ENCODE data around the gene GSTO2.

The GSTO2 gene

GRCh38 chr10:104331208-104331838 lies 62.3 kb downstream of the GSTO2 start:
- no peaks in the 10 kb centered on the region for H3K36me3 Mint-ChIP-seq
- H3K4me3 Mint-ChIP-seq = no peak overlapping the region

DNA sequence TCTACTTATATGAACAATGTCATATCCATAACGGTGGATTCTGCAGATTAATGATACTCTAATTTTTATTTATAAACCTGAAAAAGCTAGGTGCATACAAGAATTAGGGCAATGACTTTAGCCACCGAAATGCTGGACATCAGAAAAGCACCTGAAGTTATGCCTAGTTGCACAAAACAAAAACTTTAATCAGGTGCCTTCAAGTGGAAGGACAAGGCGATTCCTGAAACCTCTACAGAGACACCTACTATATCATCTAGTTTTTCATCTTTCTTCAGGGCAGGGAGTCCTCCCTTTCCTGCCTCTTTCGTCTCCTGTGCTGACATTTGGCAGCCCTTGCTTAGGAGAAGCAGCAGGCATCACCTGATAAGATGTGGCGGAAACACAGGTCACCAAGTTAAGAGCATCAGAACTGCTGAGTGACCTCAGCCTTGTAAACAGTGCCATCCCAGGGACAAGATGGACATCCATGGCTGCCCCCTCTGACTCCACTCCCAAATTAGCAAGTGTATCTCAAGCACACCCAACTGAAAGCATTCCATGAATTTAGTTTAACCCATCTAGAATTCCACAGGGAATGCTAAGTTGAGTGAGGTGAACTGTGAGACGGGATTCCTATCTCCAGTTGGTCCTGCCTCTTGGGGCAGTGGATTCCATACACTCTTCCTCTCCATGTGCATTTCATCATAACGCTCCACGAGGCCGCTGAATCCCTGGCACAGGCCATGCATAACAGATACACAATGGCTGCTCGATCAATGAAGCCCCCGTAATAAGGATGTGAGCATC lies 63.5 kb downstream of the GSTO2 start:
- ATAC-seq = no peak
- Mint-ChIP-seq H3K27me3 (no peaks in the 10 kb centered on the region), H3K9me3 (no peaks in the 10 kb centered on the region), H3K27ac (no peak overlapping the region), H3K36me3 (no peaks in the 10 kb centered on the region), H3K4me1 (peaks cover 86% of the 10 kb centered on the region), H3K4me3 (no peak overlapping the region)

More at GRCh38 chr10:104331208-104331838, 62.3 kb downstream of the GSTO2 start:
- no peaks in the 10 kb centered on the region for H3K27me3 Mint-ChIP-seq
- no peak for ATAC-seq
- H3K9me3 Mint-ChIP-seq = no peaks in the 10 kb centered on the region
- H3K4me1 Mint-ChIP-seq = peaks cover 90% of the 10 kb centered on the region
- H3K27ac Mint-ChIP-seq = peak overlapping the region; percentile 48

- Mint-ChIP-seq H3K27ac (peak overlapping the region; percentile 9), H3K9me3 (no peaks in the 10 kb centered on the region), H3K4me1 (peaks cover 79% of the 10 kb centered on the region), H3K27me3 (no peaks in the 10 kb centered on the region), H3K4me3 (no peak overlapping the region), H3K36me3 (no peaks in the 10 kb centered on the region)
- ATAC-seq = no peak
Observed at GRCh38 chr10:104333032-104333727, 64.2 kb downstream of the GSTO2 start.

GRCh38 chr10:104333728-104334373 lies 64.9 kb downstream of the GSTO2 start:
- Mint-ChIP-seq H3K27ac (peak overlapping the region; percentile 9), H3K27me3 (no peaks in the 10 kb centered on the region), H3K36me3 (no peaks in the 10 kb centered on the region), H3K4me3 (no peak overlapping the region), H3K4me1 (peaks cover 73% of the 10 kb centered on the region), H3K9me3 (no peaks in the 10 kb centered on the region)
- ATAC-seq = no peak

DNA sequence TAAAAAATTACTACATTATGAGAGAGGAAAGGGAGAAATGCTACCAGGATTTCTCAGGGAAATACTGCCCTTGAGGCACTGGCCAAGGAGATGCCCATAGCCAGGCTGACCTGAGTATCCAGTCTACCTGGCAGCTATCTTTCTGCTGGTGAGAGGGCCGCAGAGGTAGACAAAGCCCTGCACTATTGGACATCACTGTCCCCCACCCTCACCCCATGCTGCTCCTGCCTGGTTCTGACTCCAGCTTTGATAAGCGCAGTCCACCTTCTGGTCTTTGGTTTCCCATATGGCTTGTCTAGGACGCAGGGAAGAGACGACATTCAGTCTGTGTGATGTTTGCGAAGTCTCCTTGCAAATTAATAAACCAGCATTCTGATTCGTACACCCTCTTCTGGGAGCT lies 65.6 kb downstream of the GSTO2 start:
- H3K4me3 Mint-ChIP-seq = no peak overlapping the region
- H3K27ac Mint-ChIP-seq = peak overlapping the region; percentile 82
- no peaks in the 10 kb centered on the region for H3K27me3 Mint-ChIP-seq

GRCh38 chr10:104334965-104335650 lies 66.1 kb downstream of the GSTO2 start:
- no peaks in the 10 kb centered on the region for H3K27me3 Mint-ChIP-seq
- ATAC-seq = no peak
- no peaks in the 10 kb centered on the region for H3K9me3 Mint-ChIP-seq
- H3K27ac Mint-ChIP-seq = peak overlapping the region; percentile 82
- H3K4me3 Mint-ChIP-seq = peak overlapping the region; percentile 59
- peaks cover 65% of the 10 kb centered on the region for H3K4me1 Mint-ChIP-seq
- no peaks in the 10 kb centered on the region for H3K36me3 Mint-ChIP-seq

More for the DNA sequence above, 65.6 kb downstream of the GSTO2 start:
- H3K36me3 Mint-ChIP-seq = no peaks in the 10 kb centered on the region
- no peak for ATAC-seq
- no peaks in the 10 kb centered on the region for H3K9me3 Mint-ChIP-seq
- H3K4me1 Mint-ChIP-seq = peaks cover 70% of the 10 kb centered on the region

GRCh38 chr10:104336821-104337467 lies 68.0 kb downstream of the GSTO2 start:
- peak overlapping the region; percentile 96 for H3K27ac Mint-ChIP-seq
- no peaks in the 10 kb centered on the region for H3K27me3 Mint-ChIP-seq
- H3K9me3 Mint-ChIP-seq = no peaks in the 10 kb centered on the region
- no peaks in the 10 kb centered on the region for H3K36me3 Mint-ChIP-seq
- peak overlapping the region; percentile 93 for H3K4me3 Mint-ChIP-seq
- H3K4me1 Mint-ChIP-seq = peaks cover 50% of the 10 kb centered on the region
- peak; percentile 55 for ATAC-seq

- no peaks in the 10 kb centered on the region for H3K27me3 Mint-ChIP-seq
- H3K4me1 Mint-ChIP-seq = peaks cover 45% of the 10 kb centered on the region
- H3K36me3 Mint-ChIP-seq = no peaks in the 10 kb centered on the region
- ATAC-seq = peak; percentile 80
- peak overlapping the region; percentile 96 for H3K27ac Mint-ChIP-seq
- peak overlapping the region; percentile 93 for H3K4me3 Mint-ChIP-seq
- no peaks in the 10 kb centered on the region for H3K9me3 Mint-ChIP-seq
Observed at GRCh38 chr10:104337521-104337984, 68.6 kb downstream of the GSTO2 start.

GRCh38 chr10:104337985-104338735 lies 69.2 kb downstream of the GSTO2 start, which contains the start of gene ITPRIP:
ITPRIP (minus strand) TSS chr10:104338465; CDS start chr10:104316051, 22,414 bp downstream.
- H3K36me3 Mint-ChIP-seq = no peaks in the 10 kb centered on the region
- no peaks in the 10 kb centered on the region for H3K27me3 Mint-ChIP-seq
- H3K4me1 Mint-ChIP-seq = peaks cover 39% of the 10 kb centered on the region
- peak; percentile 86 for ATAC-seq
- peak within 1 kb of the TSS; percentile 93 for H3K4me3 Mint-ChIP-seq
- peak within 1 kb of the TSS; percentile 96 for H3K27ac Mint-ChIP-seq
- no peaks in the 10 kb centered on the region for H3K9me3 Mint-ChIP-seq

DNA sequence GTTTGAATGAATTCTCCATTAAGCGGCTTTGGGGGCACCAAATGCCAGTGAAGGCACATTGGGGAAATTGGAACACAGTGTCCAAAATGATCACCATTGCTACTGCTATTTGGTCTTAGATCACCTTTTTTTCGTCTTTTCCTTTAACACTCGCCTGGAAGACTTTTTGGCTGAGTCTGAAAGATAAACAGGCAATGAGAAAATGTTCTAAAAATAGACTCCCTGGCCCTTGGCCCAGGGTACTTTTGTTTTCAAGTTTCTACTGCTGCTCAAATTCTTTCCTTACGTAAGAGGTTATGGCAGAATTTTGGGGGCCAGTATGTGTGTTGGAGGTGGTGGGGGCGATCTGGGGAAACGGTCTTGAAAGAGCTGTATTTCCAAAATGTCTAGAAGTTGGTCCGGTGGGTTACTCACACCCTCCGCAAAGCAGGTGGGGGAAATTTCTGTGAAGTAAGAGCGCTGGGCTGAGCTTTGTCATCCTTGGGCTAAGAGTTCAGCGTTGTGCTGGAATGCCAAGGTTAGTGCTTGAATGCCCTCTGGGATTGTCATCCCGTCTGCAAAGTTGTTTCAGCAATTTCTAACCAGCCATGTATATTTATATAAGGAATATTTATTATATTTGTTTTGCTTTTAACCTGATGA lies 70.6 kb downstream of the GSTO2 start:
- peaks cover 28% of the 10 kb centered on the region for H3K4me1 Mint-ChIP-seq
- no peaks in the 10 kb centered on the region for H3K27me3 Mint-ChIP-seq
- no peaks in the 10 kb centered on the region for H3K36me3 Mint-ChIP-seq
- no peak for ATAC-seq
- H3K4me3 Mint-ChIP-seq = peak overlapping the region; percentile 93
- no peaks in the 10 kb centered on the region for H3K9me3 Mint-ChIP-seq
- peak overlapping the region; percentile 96 for H3K27ac Mint-ChIP-seq

GRCh38 chr10:104340111-104340526 lies 71.1 kb downstream of the GSTO2 start:
- ATAC-seq = no peak
- H3K9me3 Mint-ChIP-seq = no peaks in the 10 kb centered on the region
- no peaks in the 10 kb centered on the region for H3K36me3 Mint-ChIP-seq
- no peaks in the 10 kb centered on the region for H3K27me3 Mint-ChIP-seq
- no peak overlapping the region for H3K4me3 Mint-ChIP-seq
- H3K27ac Mint-ChIP-seq = no peak overlapping the region
- peaks cover 22% of the 10 kb centered on the region for H3K4me1 Mint-ChIP-seq

DNA sequence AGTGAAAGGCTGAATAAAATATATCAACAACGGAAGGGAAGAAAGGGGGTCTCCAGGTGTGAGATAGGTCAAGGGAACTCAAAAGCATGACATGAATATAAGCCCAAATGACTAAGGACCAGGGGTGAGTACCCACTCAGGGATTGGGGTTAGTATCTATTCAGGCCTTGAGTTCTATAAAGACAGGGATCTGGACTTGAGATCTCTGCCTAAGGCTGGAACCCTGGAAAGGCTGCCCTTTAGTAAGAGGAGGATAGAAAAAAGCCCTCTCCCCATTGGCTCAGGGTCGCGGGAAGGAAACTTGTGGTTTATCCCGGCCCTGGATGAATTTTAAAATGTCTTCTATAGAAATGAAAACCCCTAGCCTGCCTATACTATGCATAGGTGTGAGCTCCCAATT lies 71.7 kb downstream of the GSTO2 start:
- ATAC-seq = no peak
- H3K4me3 Mint-ChIP-seq = no peak overlapping the region
- H3K9me3 Mint-ChIP-seq = no peaks in the 10 kb centered on the region
- no peak overlapping the region for H3K27ac Mint-ChIP-seq
- H3K36me3 Mint-ChIP-seq = no peaks in the 10 kb centered on the region
- H3K4me1 Mint-ChIP-seq = peaks cover 19% of the 10 kb centered on the region
- no peaks in the 10 kb centered on the region for H3K27me3 Mint-ChIP-seq

DNA sequence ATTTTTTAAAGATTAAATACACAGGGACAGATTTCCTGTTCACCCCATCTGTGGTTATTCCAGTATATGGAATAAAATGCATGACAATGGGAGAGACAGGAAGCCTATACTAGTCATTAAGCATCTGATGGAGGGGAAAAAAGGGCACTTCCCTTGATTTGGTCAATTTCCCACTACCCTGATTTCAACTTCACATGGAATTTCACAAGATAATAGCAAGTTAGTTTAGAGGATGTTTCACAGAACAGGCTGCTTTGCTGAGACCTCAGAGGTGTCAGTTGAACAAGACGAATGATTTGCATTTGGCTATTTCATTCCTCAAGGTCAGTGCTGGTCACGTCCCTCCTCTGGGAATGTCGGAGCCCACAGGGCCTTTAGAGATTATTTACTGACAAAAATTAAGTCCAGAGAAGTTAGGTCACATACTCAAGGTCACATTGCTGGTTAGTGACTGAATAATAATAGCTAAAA lies 74.0 kb downstream of the GSTO2 start:
- Mint-ChIP-seq H3K27me3 (no peaks in the 10 kb centered on the region), H3K4me3 (no peak overlapping the region), H3K4me1 (peaks cover 19% of the 10 kb centered on the region), H3K27ac (no peak overlapping the region), H3K9me3 (no peaks in the 10 kb centered on the region), H3K36me3 (no peaks in the 10 kb centered on the region)
- no peak for ATAC-seq
